ENCODE measurements around the gene GYPB.
"Not testable (repeated sequence)": the region's sequence is repeated elsewhere in the genome, so short reads cannot be mapped to it uniquely, and the experiment has no call there.

DNA sequence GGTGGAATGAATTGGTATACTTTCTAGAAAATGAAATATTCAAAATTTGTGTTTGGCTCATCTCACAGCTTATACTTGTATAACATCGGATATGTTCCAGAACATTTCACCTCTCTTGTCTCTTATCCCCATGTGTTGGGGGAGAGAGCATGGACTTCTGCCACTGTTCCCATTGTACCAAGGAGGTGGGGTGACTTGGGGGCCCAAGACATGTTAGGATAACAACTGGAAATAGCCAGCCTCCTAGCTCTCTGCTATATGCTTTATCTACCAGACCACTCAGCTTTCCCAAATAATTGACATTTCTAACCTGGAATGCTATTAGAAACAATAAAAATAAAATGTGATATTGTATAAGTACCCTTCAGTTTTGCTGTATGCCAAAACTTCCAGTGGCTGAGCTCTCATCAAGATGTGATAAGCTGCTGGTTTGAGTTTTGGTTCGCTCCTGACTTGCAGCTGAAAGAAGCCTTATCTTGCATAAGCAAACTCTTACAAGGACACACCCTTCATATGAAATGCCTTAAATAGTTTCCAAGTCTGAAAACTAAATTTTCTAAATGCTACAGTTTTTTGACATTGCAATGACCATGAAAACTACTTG, 12.9 kb downstream of the GYPB start:
- not testable (repeated sequence) for TF ChIP-seq CTCF, POLR2A (IDR thresholded peaks at IDR 0.05)

Data from heart left ventricle (tissue), 13 donors.